GM21515 (cell line): Measurements from ENCODE around the gene FAM13C.
"Not testable (repeated sequence)": the region's sequence is repeated elsewhere in the genome, so short reads cannot be mapped to it uniquely, and the experiment has no call there.

Experiments used
- ATAC-seq: cut with Tn5 transposase; IDR thresholded peaks from one replicate; pipeline ENCODE4 v1.9.1; 2021; ENCODE audit not compliant: unreplicated experiment

FAM13C gene

GRCh38 chr10:59239108-59239507, 123.2 kb downstream of the FAM13C start:
- ATAC-seq, result not testable (repeated sequence)

GRCh38 chr10:59237775-59238174, 124.6 kb downstream of the FAM13C start:
- no peak for ATAC-seq

- no peak for ATAC-seq
Observed at GRCh38 chr10:59236064-59236697, 126.2 kb downstream of the FAM13C start.

GRCh38 chr10:59234816-59235429, 127.4 kb downstream of the FAM13C start:
- ATAC-seq, result no peak

- ATAC-seq, result no peak
Observed at GRCh38 chr10:59234194-59234593, 128.2 kb downstream of the FAM13C start.

- ATAC-seq, result no peak
Observed at GRCh38 chr10:59229441-59229840, 132.9 kb downstream of the FAM13C start.

- no peak for ATAC-seq
Observed at GRCh38 chr10:59227136-59227673, 135.1 kb downstream of the FAM13C start.

- ATAC-seq, result no peak
Observed at GRCh38 chr10:59225211-59225610, 137.1 kb downstream of the FAM13C start.

GRCh38 chr10:59223597-59223996, 138.8 kb downstream of the FAM13C start:
- ATAC-seq, result not testable (repeated sequence)

- ATAC-seq, result no peak
Observed at GRCh38 chr10:59222788-59223187, 139.6 kb downstream of the FAM13C start.

GRCh38 chr10:59216178-59216869, 146.0 kb downstream of the FAM13C start:
- ATAC-seq, result no peak

GRCh38 chr10:59214160-59214559, 148.2 kb downstream of the FAM13C start:
- ATAC-seq, result no peak

- no peak for ATAC-seq
Observed at GRCh38 chr10:59212301-59212798, 150.0 kb downstream of the FAM13C start.

- ATAC-seq, result no peak
Observed at GRCh38 chr10:59206204-59206720, 156.1 kb downstream of the FAM13C start.
